Psoas muscle (tissue), 8 donors: ENCODE results near the gene TPST1. TPM values are rescaled to one million over a fixed set of nuclear protein-coding genes. Genes with fewer than 3 reads are reported as not detected.
A peak's percentile ranks its signal among the peaks of the same experiment; 100 is the strongest.
"Not testable (repeated sequence)": the region's sequence is repeated elsewhere in the genome, so short reads cannot be mapped to it uniquely, and the experiment has no call there.

Source experiments
- ATAC-seq, 4 donors: fragments of 200-7000 bp; cut with Tn5 transposase; one replicate each; pipeline ENCODE4 v1.9.1; 2020; ENCODE audit warnings: moderate library complexity in 3 of 4, mild to moderate bottlenecking in 2 of 4
- DNase-seq, 2 donors: peaks; one replicate each; pipeline ENCODE4 v3.0.0-alpha.2; 2020
- H3K27ac ChIP-seq: fragments of 200-600 bp; one replicate; pipeline ENCODE4 v1.8.0; 2022
- H3K27me3 ChIP-seq, 3 donors: fragments of 200-600 bp in 1 of 3; one replicate each; pipeline versions ENCODE4 v1.6.1 to v1.8.0; 2013 to 2022; ENCODE audit warnings: low read length in 2 of 3, mild to moderate bottlenecking in 2 of 3, moderate library complexity in 1 of 3; ENCODE audit not compliant: insufficient read depth in 3 of 3
- H3K36me3 ChIP-seq, 2 donors: fragments of 200-600 bp in 1 of 2; one replicate each; pipeline versions ENCODE4 v1.6.1 to v1.8.0; 2013 to 2022; ENCODE audit warnings: low read depth in 1 of 2, mild to moderate bottlenecking in 1 of 2, moderate library complexity in 1 of 2; ENCODE audit not compliant: insufficient read depth in 1 of 2
- H3K4me1 ChIP-seq: fragments of 200-600 bp; one replicate; pipeline ENCODE4 v1.8.0; 2022
- H3K4me3 ChIP-seq: fragments of 200-600 bp; one replicate; pipeline ENCODE4 v1.8.0; 2022; ENCODE audit warnings: mild to moderate bottlenecking
- H3K9me3 ChIP-seq: fragments of 200-600 bp; one replicate; pipeline ENCODE4 v1.8.0; 2022
- CTCF ChIP-seq: fragments of 200-600 bp; IDR thresholded peaks from one replicate; pipeline ENCODE4 v1.8.0; 2022; ENCODE audit warnings: antibody characterized with exemption
- WGBS, 3 donors: extraction: QIAGEN DNeasy Blood & Tissue Kit; methylation state at CpG; one replicate each; pipeline versions ENCODE4 v1.1.6 to v1.1.7; 2013; 5-methylcytosine and 5-hydroxymethylcytosine counted together
- intact Hi-C, 2 donors: fragments of 100-400 bp; cut with DNase I; formaldehyde crosslinking; loops; one replicate each; pipeline versions ENCODE4 v1.11.0 to v1.14.2; 2022
- polyA plus RNA-seq, 3 donors: library from polyadenylated mRNA; stranded (reverse); fragments of 200-250 nt; gene quantifications; one replicate each; pipeline ENCODE4 v1.2.3, GENCODE V29; 2013
- total RNA-seq, 4 donors: library from RNA; stranded (reverse); fragmentation: NEBNext Ultra II Directional in 2 of 4; extraction: Animal tissue kit (Norgen Biotek cat#: 25700) in 2 of 4; gene quantifications; one replicate each; pipeline versions ENCODE4 v1.2.1 to v1.2.4, GENCODE V29; 2021 to 2023
- donor health status: healthy with polysubstance abuse.
- donor health status: DM: no; HTN: no; CAD: no; lungs with moderate emphysema.
- donor health status: Bipolar disorder and iron deficiency.
- donor health status: healthy.
- donor health status: DM: yes; HTN: yes; CAD: no.
- donor health status: DM: no; HTN: no; CAD: no.
- donor health status: DM: no; HTN: no; CAD: no.
- donor health status: DM: yes; HTN: yes; CAD: no.

TPST1 gene
- total and polyA plus RNA-seq, 7 donors: 1.8 to 4.5 (median 2.8) TPM

GRCh38 chr7:66399566-66399965 is 194.4 kb downstream of the TPST1 start:
- intact Hi-C loops: no loop called here
- no peak overlapping the region for H3K4me3 ChIP-seq
- no peaks in the 10 kb centered on the region for H3K9me3 ChIP-seq
- ATAC-seq (no peak), DNase-seq (no peak)
- no peak overlapping the region for H3K27ac ChIP-seq
- no peaks in the 10 kb centered on the region for H3K27me3 ChIP-seq
- no peak for TF ChIP-seq CTCF
- no peaks in the 10 kb centered on the region for H3K4me1 ChIP-seq
- H3K36me3 ChIP-seq: peaks cover 0 to 38% of the 10 kb centered on the region in 2 donors

DNA sequence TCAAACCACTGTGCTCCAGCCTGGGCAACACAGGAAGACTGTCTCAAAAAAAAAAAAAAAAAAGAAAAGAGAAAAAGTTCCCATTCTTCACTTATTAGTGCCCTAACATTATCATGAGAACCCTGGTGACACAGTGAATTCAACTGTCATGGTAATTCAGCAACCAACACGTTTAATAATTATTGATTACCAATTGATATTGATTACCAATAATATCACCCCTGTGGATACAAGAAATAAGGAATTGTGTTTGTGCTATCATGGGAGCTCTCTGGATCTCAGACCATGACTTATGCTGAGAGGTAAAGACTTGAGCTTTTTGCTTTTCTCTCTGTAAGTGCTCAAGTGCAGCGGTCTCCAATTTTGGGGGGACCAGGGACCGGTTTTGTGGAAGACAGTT is 195.3 kb downstream of the TPST1 start:
- Histone ChIP-seq H3K4me3 (no peak overlapping the region), H3K27me3 (no peaks in the 10 kb centered on the region), H3K27ac (no peak overlapping the region), H3K4me1 (no peaks in the 10 kb centered on the region), H3K9me3 (no peaks in the 10 kb centered on the region), H3K36me3 (peaks cover 0 to 39% of the 10 kb centered on the region in 2 donors)
- WGBS, 3 donors: 91 to 94% (median 92%) methylated on average over 3 of the region's 3 CpGs
- intact Hi-C loops: no loop called here
- no peak for DNase-seq
- no peak for ATAC-seq
- no peak for TF ChIP-seq CTCF

- ATAC-seq, H3K27ac ChIP-seq, DNase-seq, H3K27me3 ChIP-seq, H3K4me1 ChIP-seq, intact Hi-C loops, H3K9me3 ChIP-seq, H3K4me3 ChIP-seq: not testable (repeated sequence)
- peaks cover 0 to 39% of the 10 kb centered on the region in 2 donors for H3K36me3 ChIP-seq
- 94 to 96% (median 95%) methylated on average over 4 of the region's 4 CpGs for WGBS, 3 donors
These were observed 196.0 kb downstream of the TPST1 start for GRCh38 chr7:66401126-66401525.

DNA sequence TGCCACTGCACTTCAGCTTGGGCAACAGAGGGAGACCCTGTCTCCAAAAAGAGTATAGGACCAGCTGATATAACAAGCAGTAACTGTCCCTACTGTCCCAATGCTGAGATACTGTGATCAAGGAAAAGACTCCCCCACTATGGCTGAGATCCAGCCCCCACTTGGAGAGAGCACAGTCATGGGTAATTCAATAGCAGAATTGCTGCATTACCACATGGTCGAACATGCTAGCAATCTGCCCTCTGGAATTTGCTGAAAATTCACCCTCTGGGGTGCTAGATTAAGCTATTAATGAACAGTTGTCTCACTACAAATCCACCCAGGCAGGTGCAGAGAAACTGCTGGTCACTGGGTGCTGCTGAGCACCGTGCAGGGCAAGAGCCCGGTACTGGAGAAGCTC is 196.8 kb downstream of the TPST1 start:
- intact Hi-C loops, H3K27me3 ChIP-seq, H3K4me1 ChIP-seq, H3K4me3 ChIP-seq, DNase-seq, H3K27ac ChIP-seq, H3K9me3 ChIP-seq: not testable (repeated sequence)
- peak in 3 of 4 donors; percentile 23 to 61 (median 54) for ATAC-seq
- peaks cover 0 to 38% of the 10 kb centered on the region in 2 donors for H3K36me3 ChIP-seq
- 49 to 72% (median 58%) methylated on average over 3 of the region's 3 CpGs for WGBS, 3 donors

DNA sequence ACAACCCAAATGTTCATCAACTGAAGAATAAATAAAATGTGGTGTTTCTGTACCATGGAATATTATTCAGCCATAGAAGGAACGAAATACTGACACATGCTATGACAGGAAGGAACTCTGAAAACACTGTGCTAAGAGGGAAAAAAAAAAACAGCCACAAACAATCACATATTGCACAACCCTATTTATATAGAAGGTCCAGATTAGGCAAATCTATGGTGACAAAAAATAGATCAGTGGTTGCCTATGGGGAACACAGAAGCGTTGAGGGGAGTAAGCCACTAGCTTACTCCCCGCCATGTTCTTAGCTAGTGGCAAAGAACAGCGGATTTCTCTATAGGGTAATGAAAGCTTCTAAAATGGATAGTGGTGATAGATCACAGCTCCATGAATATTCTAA is 198.4 kb downstream of the TPST1 start:
- DNase-seq (no peak), ATAC-seq (no peak)
- no peaks in the 10 kb centered on the region for H3K4me1 ChIP-seq
- no peaks in the 10 kb centered on the region for H3K9me3 ChIP-seq
- no peak overlapping the region for H3K27ac ChIP-seq
- H3K36me3 ChIP-seq: peaks cover 0 to 55% of the 10 kb centered on the region in 2 donors
- 95 to 99% (median 97%) methylated on average over 4 of the region's 4 CpGs for WGBS, 3 donors
- H3K4me3 ChIP-seq: no peak overlapping the region
- no peak for TF ChIP-seq CTCF
- H3K27me3 ChIP-seq: no peaks in the 10 kb centered on the region
- intact Hi-C loops: no loop called here

- Histone ChIP-seq H3K4me1 (peaks cover 9% of the 10 kb centered on the region), H3K4me3 (no peak overlapping the region), H3K36me3 (peaks cover 0 to 39% of the 10 kb centered on the region in 2 donors), H3K9me3 (no peaks in the 10 kb centered on the region), H3K27me3 (no peaks in the 10 kb centered on the region), H3K27ac (no peak overlapping the region)
- peak in 1 of 4 donors; percentile 62 for ATAC-seq
- intact Hi-C loops: no loop called here
- no peak for TF ChIP-seq CTCF
- 70 to 73% (median 71%) methylated on average over 4 of the region's 4 CpGs for WGBS, 3 donors
- DNase-seq: no peak
These were observed 204.4 kb downstream of the TPST1 start for GRCh38 chr7:66409493-66409892.
